Activated CD4-positive, alpha-beta memory T cell treated with anti-CD3 and anti-CD28 coated beads, Interleukin-2, amount 10 ng/mL, durations not matched to agents 7 days and 5 days (primary cell): Measurements from ENCODE around the gene NLGN4Y. TPM values are rescaled to one million over a fixed set of nuclear protein-coding genes. Genes with fewer than 3 reads are reported as not detected.

Experiments used
- CTCF ChIA-PET: fragments of 350-600 bp; sonication (Branson Sonifier 250); formaldehyde crosslinking; loops from one replicate; lab custom pipeline; 2021; ENCODE audit warnings: antibody characterized with exemption, inconsistent platforms; lab: Charles Lee
- POLR2A ChIA-PET: fragments of 350-600 bp; sonication (Branson Sonifier 250); formaldehyde crosslinking; loops from one replicate; lab custom pipeline; 2021; ENCODE audit warnings: antibody characterized with exemption; lab: Charles Lee
- DNase-seq: peaks from one replicate; pipeline ENCODE4 v3.0.0-alpha.2; 2020
- H3K27ac Mint-ChIP-seq: one replicate; pipeline ENCODE4 v1.8.0; 2021; ENCODE audit warnings: mild to moderate bottlenecking, mixed read lengths
- H3K27me3 Mint-ChIP-seq: one replicate; pipeline ENCODE4 v1.8.0; 2021; ENCODE audit warnings: mixed read lengths
- H3K36me3 Mint-ChIP-seq: one replicate; pipeline ENCODE4 v1.8.0; 2021; ENCODE audit warnings: low read depth, mixed read lengths
- H3K4me1 Mint-ChIP-seq: one replicate; pipeline ENCODE4 v1.8.0; 2021; ENCODE audit warnings: mixed read lengths
- H3K4me3 Mint-ChIP-seq: one replicate; pipeline ENCODE4 v1.8.0; 2021; ENCODE audit warnings: mild to moderate bottlenecking, mixed read lengths
- H3K9me3 Mint-ChIP-seq: one replicate; pipeline ENCODE4 v1.8.0; 2021; ENCODE audit warnings: mixed read lengths
- total RNA-seq, 2 experiments: library from RNA; stranded (reverse); gene quantifications; one replicate each; pipeline ENCODE4 v1.2.3, GENCODE V29; 2021

The NLGN4Y gene
- total RNA-seq, 2 experiments from 2014 or later, result 2.5 to 3.7 TPM

GRCh38 chrY:14748329-14748728, 224.0 kb downstream of the NLGN4Y start:
- CTCF ChIA-PET, result no interaction called here
- no peaks in the 10 kb centered on the region for H3K36me3 Mint-ChIP-seq
- DNase-seq, result no peak
- no peaks in the 10 kb centered on the region for H3K4me1 Mint-ChIP-seq
- no peak overlapping the region for H3K27ac Mint-ChIP-seq
- no peaks in the 10 kb centered on the region for H3K27me3 Mint-ChIP-seq
- no peaks in the 10 kb centered on the region for H3K9me3 Mint-ChIP-seq
- H3K4me3 Mint-ChIP-seq, result no peak overlapping the region
- POLR2A ChIA-PET, result no interaction called here

DNA sequence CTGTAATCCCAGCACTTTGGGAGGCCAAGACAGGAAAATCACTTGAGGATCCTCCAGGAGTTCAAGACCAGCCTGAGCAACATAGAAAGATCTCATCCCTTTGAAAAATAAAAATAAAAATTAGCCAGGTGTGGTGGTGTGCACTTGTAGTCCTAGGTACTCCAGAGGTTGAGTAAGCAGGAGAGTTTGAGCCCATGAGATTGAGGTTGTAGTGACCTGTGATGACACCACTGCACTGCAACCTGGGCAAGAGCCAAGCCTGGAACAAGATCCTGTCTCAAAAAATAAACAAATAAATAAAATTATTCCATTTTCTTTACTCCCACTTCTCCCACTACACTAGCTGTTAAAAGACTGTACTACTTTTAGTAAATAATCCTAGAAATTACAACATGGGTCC, 231.2 kb downstream of the NLGN4Y start:
- POLR2A ChIA-PET, result no interaction called here
- H3K27ac Mint-ChIP-seq, result no peak overlapping the region
- CTCF ChIA-PET, result no interaction called here
- no peaks in the 10 kb centered on the region for H3K36me3 Mint-ChIP-seq
- no peak overlapping the region for H3K4me3 Mint-ChIP-seq
- H3K27me3 Mint-ChIP-seq, result no peaks in the 10 kb centered on the region
- H3K4me1 Mint-ChIP-seq, result no peaks in the 10 kb centered on the region
- DNase-seq, result no peak
- no peaks in the 10 kb centered on the region for H3K9me3 Mint-ChIP-seq

- no peaks in the 10 kb centered on the region for H3K4me1 Mint-ChIP-seq
- DNase-seq, result no peak
- H3K27ac Mint-ChIP-seq, result no peak overlapping the region
- no peaks in the 10 kb centered on the region for H3K27me3 Mint-ChIP-seq
- ChIA-PET POLR2A (no interaction called here), CTCF (no interaction called here)
- no peak overlapping the region for H3K4me3 Mint-ChIP-seq
- H3K36me3 Mint-ChIP-seq, result no peaks in the 10 kb centered on the region
- H3K9me3 Mint-ChIP-seq, result no peaks in the 10 kb centered on the region
Measured at GRCh38 chrY:14762903-14763302, 238.6 kb downstream of the NLGN4Y start.

- POLR2A ChIA-PET, result no interaction called here
- no peaks in the 10 kb centered on the region for H3K9me3 Mint-ChIP-seq
- H3K36me3 Mint-ChIP-seq, result no peaks in the 10 kb centered on the region
- H3K27me3 Mint-ChIP-seq, result no peaks in the 10 kb centered on the region
- no peaks in the 10 kb centered on the region for H3K4me1 Mint-ChIP-seq
- H3K27ac Mint-ChIP-seq, result no peak overlapping the region
- no peak overlapping the region for H3K4me3 Mint-ChIP-seq
- CTCF ChIA-PET, result no interaction called here
- DNase-seq, result no peak
Measured at GRCh38 chrY:14763600-14763999, 239.3 kb downstream of the NLGN4Y start.

GRCh38 chrY:14778208-14778607, 253.9 kb downstream of the NLGN4Y start:
- H3K27ac Mint-ChIP-seq, result no peak overlapping the region
- no peak for DNase-seq
- H3K4me1 Mint-ChIP-seq, result no peaks in the 10 kb centered on the region
- H3K27me3 Mint-ChIP-seq, result no peaks in the 10 kb centered on the region
- CTCF ChIA-PET, result no interaction called here
- POLR2A ChIA-PET, result no interaction called here
- no peak overlapping the region for H3K4me3 Mint-ChIP-seq
- no peaks in the 10 kb centered on the region for H3K36me3 Mint-ChIP-seq
- H3K9me3 Mint-ChIP-seq, result no peaks in the 10 kb centered on the region

DNA sequence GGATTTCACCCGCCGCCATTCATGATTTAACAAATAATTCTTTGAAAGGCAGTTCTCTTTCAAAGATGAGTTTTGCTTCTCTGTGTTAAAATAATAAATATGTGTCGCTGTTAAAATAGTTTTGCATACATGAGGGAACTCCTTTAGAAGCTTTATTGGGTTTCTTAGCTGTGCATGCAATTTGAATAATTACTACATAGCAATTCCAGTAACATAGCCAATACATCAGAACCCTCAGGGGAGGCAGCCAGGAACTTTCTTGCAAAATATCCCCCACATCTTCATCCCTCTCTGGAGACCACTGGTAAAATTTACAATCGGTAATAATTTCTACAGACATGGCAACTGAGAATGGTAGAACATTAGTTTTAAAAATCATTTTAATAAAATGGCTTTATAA, 268.8 kb downstream of the NLGN4Y start:
- no peak overlapping the region for H3K27ac Mint-ChIP-seq
- H3K36me3 Mint-ChIP-seq, result no peaks in the 10 kb centered on the region
- POLR2A ChIA-PET, result no interaction called here
- no peaks in the 10 kb centered on the region for H3K4me1 Mint-ChIP-seq
- CTCF ChIA-PET, result no interaction called here
- no peak for DNase-seq
- no peak overlapping the region for H3K4me3 Mint-ChIP-seq
- peaks cover 2% of the 10 kb centered on the region for H3K9me3 Mint-ChIP-seq
- no peaks in the 10 kb centered on the region for H3K27me3 Mint-ChIP-seq

- H3K4me3 Mint-ChIP-seq, result no peak overlapping the region
- no peak for DNase-seq
- peaks cover 2% of the 10 kb centered on the region for H3K9me3 Mint-ChIP-seq
- no peaks in the 10 kb centered on the region for H3K4me1 Mint-ChIP-seq
- ChIA-PET CTCF (no interaction called here), POLR2A (no interaction called here)
- H3K27ac Mint-ChIP-seq, result no peak overlapping the region
- no peaks in the 10 kb centered on the region for H3K36me3 Mint-ChIP-seq
- no peaks in the 10 kb centered on the region for H3K27me3 Mint-ChIP-seq
Measured at GRCh38 chrY:14793674-14794073, 269.3 kb downstream of the NLGN4Y start.

GRCh38 chrY:14798010-14798409, 273.7 kb downstream of the NLGN4Y start:
- CTCF ChIA-PET, result no interaction called here
- no peaks in the 10 kb centered on the region for H3K27me3 Mint-ChIP-seq
- H3K36me3 Mint-ChIP-seq, result no peaks in the 10 kb centered on the region
- no peaks in the 10 kb centered on the region for H3K9me3 Mint-ChIP-seq
- no peak overlapping the region for H3K4me3 Mint-ChIP-seq
- DNase-seq, result no peak
- H3K27ac Mint-ChIP-seq, result no peak overlapping the region
- peaks cover 2% of the 10 kb centered on the region for H3K4me1 Mint-ChIP-seq
- POLR2A ChIA-PET, result no interaction called here

- no peak for DNase-seq
- H3K36me3 Mint-ChIP-seq, result no peaks in the 10 kb centered on the region
- H3K4me1 Mint-ChIP-seq, result peaks cover 4% of the 10 kb centered on the region
- ChIA-PET CTCF (no interaction called here), POLR2A (no interaction called here)
- H3K4me3 Mint-ChIP-seq, result no peak overlapping the region
- H3K9me3 Mint-ChIP-seq, result no peaks in the 10 kb centered on the region
- no peak overlapping the region for H3K27ac Mint-ChIP-seq
- no peaks in the 10 kb centered on the region for H3K27me3 Mint-ChIP-seq
Measured at GRCh38 chrY:14801096-14801495, 276.8 kb downstream of the NLGN4Y start.

GRCh38 chrY:14802125-14802524, 277.8 kb downstream of the NLGN4Y start:
- peaks cover 4% of the 10 kb centered on the region for H3K4me1 Mint-ChIP-seq
- DNase-seq, result no peak
- H3K27ac Mint-ChIP-seq, result no peak overlapping the region
- H3K4me3 Mint-ChIP-seq, result no peak overlapping the region
- H3K27me3 Mint-ChIP-seq, result no peaks in the 10 kb centered on the region
- CTCF ChIA-PET, result no interaction called here
- no peaks in the 10 kb centered on the region for H3K9me3 Mint-ChIP-seq
- H3K36me3 Mint-ChIP-seq, result no peaks in the 10 kb centered on the region
- POLR2A ChIA-PET, result no interaction called here

- no peak for DNase-seq
- Mint-ChIP-seq H3K27me3 (no peaks in the 10 kb centered on the region), H3K27ac (no peak overlapping the region), H3K36me3 (no peaks in the 10 kb centered on the region), H3K4me1 (peaks cover 4% of the 10 kb centered on the region), H3K9me3 (no peaks in the 10 kb centered on the region), H3K4me3 (no peak overlapping the region)
- POLR2A ChIA-PET, result no interaction called here
- CTCF ChIA-PET, result no interaction called here
Measured at GRCh38 chrY:14804041-14804440, 279.7 kb downstream of the NLGN4Y start.

DNA sequence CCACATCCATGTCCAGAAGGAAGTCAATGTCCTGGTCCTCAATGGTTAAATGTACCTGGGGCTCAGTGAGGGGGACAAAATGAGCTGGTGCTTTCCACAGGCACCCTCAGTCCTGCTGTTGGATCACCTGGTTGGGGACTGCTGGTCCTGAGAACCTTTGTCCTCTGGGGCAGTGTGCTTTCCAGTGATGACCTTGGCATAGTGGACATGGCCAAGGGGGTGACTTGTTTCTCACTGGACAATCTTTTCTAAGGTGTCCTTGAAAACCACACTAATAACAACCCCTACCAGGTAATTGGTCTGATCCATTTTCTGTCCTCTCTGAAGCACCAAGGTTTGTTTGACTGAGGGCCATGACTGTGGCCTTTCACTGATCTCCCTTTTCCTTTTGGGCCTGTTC, 294.1 kb downstream of the NLGN4Y start:
- no peak for DNase-seq
- Mint-ChIP-seq H3K4me1 (no peaks in the 10 kb centered on the region), H3K27ac (no peak overlapping the region)

GRCh38 chrY:14822201-14822600, 297.9 kb downstream of the NLGN4Y start:
- Mint-ChIP-seq H3K27ac (no peak overlapping the region), H3K27me3 (no peaks in the 10 kb centered on the region), H3K4me1 (no peaks in the 10 kb centered on the region), H3K36me3 (no peaks in the 10 kb centered on the region), H3K4me3 (no peak overlapping the region), H3K9me3 (no peaks in the 10 kb centered on the region)
- ChIA-PET POLR2A (no interaction called here), CTCF (no interaction called here)
- DNase-seq, result no peak

More for the DNA sequence above, 294.1 kb downstream of the NLGN4Y start:
- POLR2A ChIA-PET, result no interaction called here
- no peaks in the 10 kb centered on the region for H3K36me3 Mint-ChIP-seq
- H3K27me3 Mint-ChIP-seq, result no peaks in the 10 kb centered on the region
- no peaks in the 10 kb centered on the region for H3K9me3 Mint-ChIP-seq
- CTCF ChIA-PET, result no interaction called here
- no peak overlapping the region for H3K4me3 Mint-ChIP-seq

GRCh38 chrY:14822906-14823305, 298.6 kb downstream of the NLGN4Y start:
- Mint-ChIP-seq H3K9me3 (no peaks in the 10 kb centered on the region), H3K27me3 (no peaks in the 10 kb centered on the region), H3K36me3 (no peaks in the 10 kb centered on the region), H3K27ac (no peak overlapping the region), H3K4me1 (no peaks in the 10 kb centered on the region), H3K4me3 (no peak overlapping the region)
- DNase-seq, result no peak
- ChIA-PET CTCF (no interaction called here), POLR2A (no interaction called here)

DNA sequence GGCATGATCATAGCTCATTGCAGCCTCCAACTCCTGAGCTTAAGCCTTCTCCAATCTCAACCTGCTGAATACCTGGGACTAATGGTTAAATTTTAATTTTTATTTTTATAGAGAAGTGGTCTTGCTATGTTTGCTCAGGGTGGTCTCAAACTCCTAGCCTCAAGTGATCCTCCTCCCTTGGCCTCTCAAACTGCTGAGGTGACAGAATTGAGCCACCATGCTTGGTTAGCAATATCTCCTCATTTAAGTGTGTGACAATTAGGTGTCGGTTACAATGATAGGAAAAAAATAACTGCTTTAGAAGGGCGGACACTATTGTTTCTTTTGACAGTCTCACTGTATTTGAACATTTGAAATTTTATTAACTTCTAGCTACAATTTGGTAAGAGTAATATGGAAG, 300.3 kb downstream of the NLGN4Y start:
- H3K4me1 Mint-ChIP-seq, result no peaks in the 10 kb centered on the region
- no peak overlapping the region for H3K27ac Mint-ChIP-seq
- no peaks in the 10 kb centered on the region for H3K9me3 Mint-ChIP-seq
- no peaks in the 10 kb centered on the region for H3K27me3 Mint-ChIP-seq
- POLR2A ChIA-PET, result no interaction called here
- no peak for DNase-seq
- no peaks in the 10 kb centered on the region for H3K36me3 Mint-ChIP-seq
- CTCF ChIA-PET, result no interaction called here
- no peak overlapping the region for H3K4me3 Mint-ChIP-seq
